Activated CD8-positive, alpha-beta memory T cell treated with anti-CD3 and anti-CD28 coated beads for 24 hours (primary cell): ENCODE measurements around the gene RPL31.
"Not testable (repeated sequence)": the region's sequence is repeated elsewhere in the genome, so short reads cannot be mapped to it uniquely, and the experiment has no call there.

Source experiments
- DNase-seq: peaks from one replicate; pipeline ENCODE4 v3.0.0-alpha.2; 2020

RPL31 gene

DNA sequence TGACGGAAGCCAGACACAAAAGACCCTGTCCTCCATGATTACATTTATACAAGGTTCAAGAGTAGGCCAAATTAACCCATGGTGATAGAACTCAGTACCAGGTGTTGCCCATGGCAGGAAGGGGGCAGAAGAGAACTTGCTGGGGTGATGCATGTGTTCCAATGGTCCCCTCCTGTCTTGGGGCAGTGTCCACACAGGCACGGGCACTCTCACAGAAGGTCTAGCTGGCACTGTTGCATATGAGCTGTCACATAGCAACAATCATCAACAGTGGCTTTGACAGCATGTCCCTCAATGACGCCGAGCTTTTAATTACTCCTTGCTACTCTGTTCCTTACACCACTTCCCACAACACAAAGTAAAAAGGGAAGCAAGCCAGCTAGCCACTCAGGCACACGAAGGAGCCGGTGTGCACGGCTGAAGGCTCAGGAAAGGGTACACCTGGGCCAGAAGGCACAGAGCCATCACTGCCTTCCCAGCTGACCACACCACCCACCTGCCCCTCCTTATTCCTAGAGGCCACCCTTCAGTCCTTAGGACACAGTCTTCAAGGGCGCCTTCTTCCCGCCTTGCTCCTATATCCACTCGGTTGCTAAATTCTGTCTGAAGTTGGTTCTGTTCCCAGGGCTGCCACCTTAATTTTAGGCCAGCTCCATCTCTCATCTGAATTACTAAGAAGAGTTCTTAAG, 28.9 kb downstream of the RPL31 start:
- DNase-seq, result no peak

DNA sequence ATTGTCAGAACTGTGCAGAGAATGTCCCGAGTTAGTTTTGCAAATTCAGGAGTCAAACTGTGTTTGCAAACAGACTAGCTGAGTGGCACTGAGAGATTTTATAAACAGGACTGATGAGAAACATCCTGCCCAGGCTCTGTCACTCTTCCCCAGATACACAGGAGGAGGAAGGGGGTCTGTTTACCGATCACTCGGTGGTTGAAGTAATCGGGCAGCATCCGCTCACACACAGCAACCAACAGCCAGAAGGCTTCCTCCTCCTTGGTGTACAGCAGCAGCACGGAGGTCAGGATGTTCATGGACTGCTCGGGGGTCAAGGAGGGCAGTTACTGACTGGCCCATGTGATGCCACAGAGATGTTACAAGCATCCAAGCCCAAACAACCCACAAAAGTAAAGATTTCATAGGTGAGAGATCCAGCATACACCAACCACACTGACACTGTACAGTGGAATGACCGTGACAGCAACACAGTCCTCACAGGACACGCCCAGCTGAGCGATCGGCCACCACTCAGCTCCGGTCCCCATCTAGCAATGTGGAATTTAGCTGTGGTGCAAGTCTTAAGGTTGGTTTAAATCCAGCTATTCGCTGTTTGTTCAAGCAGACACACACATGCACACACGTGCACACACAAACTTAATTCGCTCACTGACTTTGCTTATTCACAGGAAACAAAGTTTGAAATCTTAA, 30.1 kb downstream of the RPL31 start:
- peak; percentile 24 for DNase-seq

DNA sequence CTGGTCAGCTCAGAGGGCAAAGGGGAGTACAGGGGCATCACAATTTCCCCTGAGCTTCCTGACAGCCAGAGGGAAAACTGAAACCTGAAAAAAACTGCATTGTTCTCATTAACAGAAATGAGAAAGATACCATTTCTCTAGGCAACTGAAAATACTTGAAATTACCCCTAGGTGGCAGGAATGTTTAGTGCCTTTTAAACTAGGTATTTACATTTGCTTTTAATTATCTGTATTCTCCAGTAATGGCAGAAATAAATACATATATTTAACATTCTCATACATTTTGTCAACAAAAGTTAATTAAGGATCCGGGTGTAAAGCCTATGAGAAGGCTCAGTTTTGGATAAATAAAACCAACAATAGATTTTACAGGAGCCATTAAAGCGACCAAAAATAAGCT, 34.5 kb downstream of the RPL31 start:
- no peak for DNase-seq

DNA sequence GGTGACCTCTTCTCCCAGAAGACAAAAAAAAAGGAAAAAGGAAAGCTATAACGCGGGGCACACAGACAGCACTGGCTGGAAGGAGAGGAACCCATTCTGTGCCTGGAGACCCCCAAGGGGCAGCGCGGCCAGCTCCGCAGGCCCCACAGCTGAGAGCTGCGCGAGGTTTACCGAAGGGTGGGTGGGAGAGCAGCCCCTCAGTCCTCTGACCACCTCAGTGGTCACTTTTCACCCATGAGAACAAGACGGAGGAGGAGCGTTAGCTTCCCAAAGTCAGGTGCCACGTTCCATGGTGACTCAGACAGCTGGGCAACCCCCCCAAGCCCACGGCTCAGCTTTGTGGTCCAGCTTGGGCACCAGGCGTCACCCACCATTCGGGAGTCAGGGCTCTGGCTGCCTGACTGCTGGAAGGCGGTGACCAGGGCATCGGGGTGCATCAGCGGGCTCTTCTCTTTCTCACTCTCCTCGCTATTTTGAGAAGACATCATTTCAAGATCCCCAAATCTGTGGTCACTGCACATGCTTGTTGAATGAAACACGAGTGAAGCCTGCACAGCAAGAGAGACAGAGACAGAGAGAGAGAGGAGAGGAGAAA, 35.2 kb downstream of the RPL31 start:
- DNase-seq, result no peak

DNA sequence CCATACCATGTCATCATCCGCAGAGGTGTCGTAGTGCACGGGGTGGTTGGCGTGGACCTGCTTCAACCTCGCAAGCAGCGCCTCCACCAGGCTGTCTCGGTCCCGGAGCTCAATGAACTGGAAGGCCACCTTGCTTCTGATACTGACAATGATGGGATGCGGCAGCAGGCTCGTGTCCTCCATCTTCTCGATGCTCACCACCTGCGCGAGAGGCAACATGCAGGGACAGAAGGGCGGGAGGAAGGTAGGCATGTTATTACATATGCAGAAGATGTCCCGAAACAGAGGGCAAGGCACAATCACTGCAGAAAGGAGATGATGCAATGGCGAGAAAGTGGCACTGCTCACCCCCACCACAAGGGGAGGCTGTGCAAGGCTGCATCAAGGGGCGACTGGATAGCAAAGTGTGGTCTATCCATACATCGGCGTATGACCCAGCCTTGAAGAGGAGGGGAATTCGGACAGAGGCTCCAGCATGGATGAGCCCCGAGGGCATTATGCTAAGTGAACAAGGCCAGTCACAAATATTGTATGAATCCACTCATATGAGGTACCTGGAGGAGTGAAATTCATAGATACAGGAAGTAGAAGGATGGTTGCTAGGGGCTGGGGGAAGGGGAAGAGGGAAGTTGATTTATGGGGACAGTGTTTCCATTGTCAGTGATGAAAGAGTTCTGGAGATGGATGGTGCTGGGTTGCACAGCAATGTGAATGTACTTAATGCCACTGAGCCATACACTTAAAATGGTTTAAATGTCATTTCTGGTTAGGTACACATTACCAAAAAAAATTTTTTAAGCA, 36.6 kb downstream of the RPL31 start:
- DNase-seq, result no peak

DNA sequence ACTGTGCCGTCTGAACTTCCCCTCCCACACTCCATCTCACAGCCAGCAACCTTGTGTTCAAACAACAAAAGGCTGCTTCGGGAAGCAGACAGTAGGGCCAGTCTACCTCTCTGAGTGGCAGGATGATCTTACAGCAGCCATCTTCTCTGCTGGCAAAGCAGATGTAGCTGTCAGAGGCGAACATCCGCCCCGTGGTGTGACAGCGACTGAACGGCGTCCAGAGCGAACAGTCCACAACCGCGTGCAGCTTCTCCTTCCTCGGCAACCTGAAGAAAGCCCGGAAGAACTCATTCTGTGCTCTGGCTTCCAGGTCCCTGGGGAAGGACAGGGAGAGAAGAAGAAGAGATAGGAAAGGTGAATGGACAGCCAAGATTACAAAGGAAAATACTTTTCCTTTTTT, 38.0 kb downstream of the RPL31 start:
- no peak for DNase-seq

DNA sequence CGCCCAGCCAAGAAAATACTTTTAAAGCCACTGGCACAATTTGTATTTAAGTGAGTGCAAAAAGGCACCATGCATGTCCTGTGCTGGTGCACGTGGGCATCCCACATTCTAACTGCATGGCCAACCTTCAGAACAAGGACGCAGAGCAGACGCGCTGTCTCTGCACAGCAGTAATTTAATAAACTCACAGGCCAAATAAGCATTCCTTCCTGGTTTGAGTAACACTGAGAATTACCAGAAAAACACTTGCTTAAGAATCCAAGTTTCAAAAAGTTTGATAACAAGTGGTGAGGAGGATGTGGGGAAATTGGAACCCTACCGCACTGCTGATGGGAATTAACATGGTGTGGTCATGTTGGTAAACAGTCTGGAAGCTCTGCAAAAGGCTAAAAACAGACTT, 38.7 kb downstream of the RPL31 start:
- DNase-seq, result no peak

DNA sequence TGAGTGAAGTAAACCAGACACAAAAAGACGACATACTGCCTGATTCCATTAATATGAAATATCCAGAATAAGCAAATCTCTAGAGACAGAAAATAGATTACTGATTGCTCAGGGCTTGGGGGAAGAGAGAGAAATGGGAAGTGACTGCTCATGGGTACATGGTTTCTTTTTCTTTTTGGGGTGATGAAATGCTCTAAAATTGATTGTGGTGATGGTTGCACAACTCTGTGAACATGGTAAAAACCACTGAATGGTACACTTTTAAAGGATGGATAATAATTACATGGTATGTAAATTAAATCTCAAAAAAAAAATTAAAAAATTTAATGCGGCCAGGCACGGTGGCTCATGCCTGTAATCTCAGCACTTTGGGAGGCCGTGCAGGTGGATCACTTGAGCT, 39.3 kb downstream of the RPL31 start:
- no peak for DNase-seq

DNA sequence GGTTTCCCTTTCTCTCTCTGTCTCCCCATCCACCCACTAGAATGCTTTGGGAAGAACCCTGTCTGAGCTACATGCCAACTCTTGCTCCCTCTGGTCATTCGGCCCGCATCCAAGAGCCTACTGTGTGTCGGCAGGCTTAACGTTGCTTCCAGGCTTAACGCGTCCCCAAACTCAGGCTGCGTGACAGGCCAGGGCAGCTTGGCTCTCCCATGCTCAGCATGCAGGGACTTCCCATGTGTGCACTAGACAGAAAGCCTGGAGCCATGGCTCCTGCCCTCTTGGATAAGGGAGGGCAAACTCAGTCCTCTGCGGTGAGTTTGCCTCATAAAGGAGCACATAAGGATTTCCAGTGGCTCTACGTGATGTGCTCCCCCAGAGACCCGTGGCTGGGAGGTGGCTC, 43.2 kb downstream of the RPL31 start:
- no peak for DNase-seq

DNA sequence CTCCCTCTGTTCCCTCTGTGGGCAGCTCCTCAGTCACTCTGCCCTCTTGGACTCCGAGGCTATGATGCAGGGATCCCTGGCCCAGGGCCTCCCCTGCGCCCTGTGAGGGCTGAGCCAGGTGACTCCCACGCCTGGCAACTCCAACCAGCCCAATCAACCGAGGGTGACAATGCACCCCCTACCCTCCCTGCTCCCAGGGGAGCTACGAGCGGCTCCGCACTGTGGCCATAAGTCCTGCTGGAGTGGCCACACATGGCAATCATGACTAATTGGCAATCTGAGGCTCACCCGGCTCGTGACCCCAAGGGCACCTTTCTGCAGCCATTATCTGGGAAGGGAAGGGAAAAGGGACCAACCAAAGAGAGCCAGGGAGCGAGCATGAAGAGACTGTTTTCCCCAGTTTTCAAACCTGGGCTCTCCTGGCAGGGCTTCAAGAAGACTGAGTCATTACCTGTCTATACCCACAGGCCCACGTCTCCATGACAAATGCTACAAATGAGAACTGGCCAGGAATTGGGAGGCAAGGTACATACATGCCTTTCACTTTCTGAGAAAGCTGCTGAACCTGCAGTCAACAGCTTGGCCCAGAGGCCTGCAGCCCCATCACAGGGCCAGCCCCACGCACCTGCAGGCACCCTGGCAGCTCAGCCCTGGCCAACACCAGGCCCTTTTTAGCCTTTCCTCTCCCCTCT, 45.1 kb downstream of the RPL31 start:
- DNase-seq, result no peak

DNA sequence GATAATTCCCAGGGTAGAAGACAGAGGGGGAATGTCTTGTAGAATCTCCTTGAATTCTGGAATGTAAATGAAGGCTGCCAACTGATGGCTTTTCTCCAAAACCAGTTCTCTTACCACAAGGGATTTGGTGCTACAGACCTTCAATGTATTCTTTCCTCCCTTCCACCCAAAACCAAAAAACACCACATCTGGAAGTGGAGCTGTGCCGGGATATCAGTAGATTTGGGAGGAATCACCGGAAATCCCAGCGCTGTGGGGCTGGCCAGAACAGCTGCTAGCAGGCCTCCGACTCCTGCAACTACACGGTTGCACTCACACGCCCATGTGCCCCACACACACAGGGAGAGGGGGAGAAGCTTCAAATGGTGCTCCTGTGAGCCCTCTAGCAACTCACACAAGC, 45.7 kb downstream of the RPL31 start:
- DNase-seq, result no peak

DNA sequence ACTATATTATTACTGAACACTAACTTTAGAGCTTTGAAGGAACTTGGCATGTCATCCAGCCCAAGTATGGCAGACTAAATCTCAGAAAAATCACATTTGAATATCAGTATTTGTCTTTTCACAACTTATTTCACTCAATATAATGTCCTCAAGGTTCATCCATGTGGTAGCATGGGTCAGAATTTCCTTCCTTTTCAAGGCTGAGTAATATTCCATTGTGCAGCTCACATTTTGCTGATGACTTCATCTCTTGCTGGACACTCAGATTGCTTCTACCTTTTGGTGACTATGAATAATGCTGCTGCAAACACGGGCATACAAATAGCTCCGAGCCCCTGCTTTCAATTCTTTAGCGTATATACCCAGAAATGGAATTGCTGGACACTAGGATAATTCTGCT, 46.7 kb downstream of the RPL31 start:
- DNase-seq, result no peak

DNA sequence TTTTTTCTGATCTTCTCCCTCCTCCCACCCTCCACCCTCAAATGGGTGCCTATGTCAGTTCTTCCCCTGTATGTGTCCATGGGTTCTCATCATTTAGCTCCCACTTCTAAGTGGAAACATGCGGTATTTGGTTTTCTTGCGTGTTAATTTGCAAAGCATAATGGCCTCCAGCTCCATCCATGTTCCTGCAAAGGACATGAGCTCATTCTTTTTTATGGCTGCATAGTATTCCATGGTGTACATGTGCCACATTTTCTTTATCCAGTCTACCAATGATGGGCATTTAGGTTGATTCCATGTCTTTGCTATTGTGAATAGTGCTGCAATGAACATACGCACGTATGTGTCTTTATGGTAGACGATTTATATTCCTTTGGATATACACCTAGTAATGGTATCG, 48.8 kb downstream of the RPL31 start:
- not testable (repeated sequence) for DNase-seq

DNA sequence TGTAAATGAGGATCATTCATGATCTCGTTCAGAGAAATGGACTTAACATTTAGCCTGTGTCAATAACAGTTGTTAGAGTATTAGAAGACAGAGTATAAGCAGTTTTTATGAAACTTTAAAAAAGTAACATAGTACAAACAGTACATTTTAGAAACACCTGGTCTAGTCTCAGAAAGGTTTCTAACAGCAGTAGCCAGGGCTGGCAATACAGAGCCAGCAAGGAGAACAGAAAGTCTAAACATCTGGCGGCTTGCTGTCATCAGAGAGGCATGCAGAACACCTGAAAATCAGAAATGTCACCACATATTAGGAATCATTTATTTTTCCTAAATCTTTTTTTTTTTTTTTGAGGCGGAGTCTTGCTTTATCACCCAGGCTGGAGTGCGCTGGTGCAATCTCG, 50.1 kb downstream of the RPL31 start:
- DNase-seq, result no peak

DNA sequence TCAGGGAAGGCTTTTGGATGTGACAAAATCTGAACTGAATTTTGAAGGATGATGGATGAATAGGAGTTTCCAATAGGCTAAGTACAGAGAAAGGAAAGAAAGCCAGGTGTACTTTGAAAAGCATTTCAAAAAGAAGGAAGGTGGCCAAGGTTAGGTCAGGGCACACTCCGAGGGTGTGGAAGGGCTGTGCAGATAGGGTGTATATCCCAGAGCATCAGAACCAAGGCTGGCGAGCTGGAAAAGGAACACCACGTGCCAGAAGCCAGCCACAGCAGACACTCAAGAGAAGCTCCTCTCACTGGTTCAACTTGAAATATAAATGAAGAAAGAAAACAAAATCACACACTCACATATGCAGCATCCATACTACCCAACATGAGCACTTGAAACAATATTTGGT, 51.0 kb downstream of the RPL31 start:
- DNase-seq, result no peak
